Activated CD8-positive, alpha-beta memory T cell treated with anti-CD3 and anti-CD28 coated beads for 1 hour (primary cell): Measurements from ENCODE around the gene LGI1.
"Not testable (repeated sequence)": the region's sequence is repeated elsewhere in the genome, so short reads cannot be mapped to it uniquely, and the experiment has no call there.

Source experiments
- DNase-seq, 2 donors: peaks; one replicate each; pipeline ENCODE4 v3.0.0-alpha.2; 2020; ENCODE audit warnings: low read depth in 1 of 2; ENCODE audit errors: extremely low read depth in 1 of 2

Gene LGI1

GRCh38 chr10:93804200-93804599, 46.5 kb downstream of the LGI1 start:
- no peak for DNase-seq

- no peak for DNase-seq
These were observed 49.2 kb downstream of the LGI1 start for GRCh38 chr10:93806903-93807302.

DNA sequence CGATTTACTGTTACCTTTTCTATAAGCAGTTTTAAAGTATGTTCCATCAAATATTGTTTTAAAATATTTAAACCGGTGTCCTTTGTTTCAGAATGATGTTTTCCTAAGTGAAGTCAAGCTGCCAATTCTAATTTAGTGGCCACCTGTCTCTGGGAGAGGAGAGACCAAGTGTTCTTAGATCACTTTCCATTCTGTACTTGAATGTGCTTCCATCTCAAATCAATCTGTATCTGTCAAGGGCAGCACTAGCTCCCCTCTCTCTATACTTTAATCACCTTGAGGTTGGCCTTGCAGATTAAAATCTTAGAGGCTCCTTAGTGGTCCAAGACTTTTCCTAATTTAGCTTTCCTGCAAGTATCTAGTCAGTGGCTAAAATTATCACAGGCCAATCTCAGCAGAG, 49.6 kb downstream of the LGI1 start:
- DNase-seq, result no peak

DNA sequence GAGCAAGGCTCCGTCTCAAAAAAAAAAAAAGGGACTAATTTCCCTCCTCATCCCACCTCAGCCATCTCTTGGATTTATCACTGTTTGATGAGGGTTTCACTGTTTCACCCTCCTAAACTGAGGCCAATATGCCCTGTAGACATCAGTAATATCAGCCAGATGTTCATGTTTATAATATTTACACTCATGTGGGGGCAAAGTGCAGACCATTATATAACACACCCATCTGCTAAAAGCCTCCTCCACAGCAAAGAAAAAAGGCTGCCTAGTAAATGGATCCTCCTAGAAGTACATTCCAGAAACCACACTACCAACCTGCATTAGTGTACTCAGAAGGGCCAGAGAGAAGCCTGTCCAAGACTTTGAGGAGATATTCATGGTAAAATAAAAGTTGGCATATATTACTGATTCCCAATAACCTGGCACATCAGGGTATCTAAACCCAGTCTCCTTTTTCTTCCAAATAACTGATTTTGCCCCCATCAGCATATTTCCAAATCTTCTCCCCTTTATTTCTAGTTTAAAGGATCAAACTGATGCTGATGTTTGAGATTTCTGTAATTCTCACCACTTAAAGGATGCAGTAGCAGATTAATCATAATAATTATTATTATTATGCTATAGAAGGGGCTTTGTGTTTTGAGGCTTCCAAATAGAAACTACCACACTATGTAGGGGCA, 55.1 kb downstream of the LGI1 start:
- DNase-seq, result no peak

DNA sequence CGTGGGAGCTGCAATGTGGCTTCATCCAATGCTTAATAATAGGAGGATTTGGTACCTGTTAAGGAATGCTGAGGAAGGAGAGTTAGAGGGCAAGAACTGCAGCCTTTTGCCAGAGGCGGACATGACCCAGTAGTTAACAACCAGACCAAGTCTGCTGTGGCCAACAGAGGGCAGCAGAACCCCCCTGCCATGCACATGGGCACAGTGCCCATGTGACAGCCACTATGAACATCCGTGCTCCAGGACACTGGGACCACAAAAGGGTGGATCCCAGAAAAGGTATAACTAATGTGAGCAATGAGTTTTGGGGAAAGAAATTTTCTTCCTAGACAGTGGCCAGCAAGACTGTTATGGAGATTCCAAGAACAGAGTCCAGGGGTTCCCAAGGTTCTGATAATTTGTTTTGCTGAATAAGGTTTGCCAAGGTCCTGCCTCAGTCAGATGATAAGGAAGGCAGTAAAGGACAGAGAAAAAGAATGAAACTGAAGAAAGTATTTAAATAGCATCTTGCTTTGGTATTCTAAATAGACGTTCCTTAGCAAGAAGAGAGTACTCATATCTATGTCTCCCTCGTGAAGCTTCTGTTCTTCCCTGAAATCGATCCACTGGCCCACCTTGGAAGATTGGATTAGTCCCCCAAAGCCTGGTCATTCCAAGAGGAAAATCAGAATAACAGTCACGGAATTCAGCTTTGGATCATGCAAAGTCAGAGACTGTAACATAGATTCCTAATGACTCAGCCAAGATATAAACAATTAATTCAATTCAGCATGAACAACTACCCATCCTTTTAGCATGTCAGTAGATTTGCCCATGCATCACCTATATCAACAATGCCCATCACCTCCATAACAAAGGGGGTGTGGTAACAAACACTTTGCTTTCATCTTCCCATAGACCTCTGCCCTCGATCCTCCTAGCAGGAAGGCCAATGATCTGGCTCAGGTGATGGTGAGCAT, 56.0 kb downstream of the LGI1 start:
- DNase-seq, result no peak

DNA sequence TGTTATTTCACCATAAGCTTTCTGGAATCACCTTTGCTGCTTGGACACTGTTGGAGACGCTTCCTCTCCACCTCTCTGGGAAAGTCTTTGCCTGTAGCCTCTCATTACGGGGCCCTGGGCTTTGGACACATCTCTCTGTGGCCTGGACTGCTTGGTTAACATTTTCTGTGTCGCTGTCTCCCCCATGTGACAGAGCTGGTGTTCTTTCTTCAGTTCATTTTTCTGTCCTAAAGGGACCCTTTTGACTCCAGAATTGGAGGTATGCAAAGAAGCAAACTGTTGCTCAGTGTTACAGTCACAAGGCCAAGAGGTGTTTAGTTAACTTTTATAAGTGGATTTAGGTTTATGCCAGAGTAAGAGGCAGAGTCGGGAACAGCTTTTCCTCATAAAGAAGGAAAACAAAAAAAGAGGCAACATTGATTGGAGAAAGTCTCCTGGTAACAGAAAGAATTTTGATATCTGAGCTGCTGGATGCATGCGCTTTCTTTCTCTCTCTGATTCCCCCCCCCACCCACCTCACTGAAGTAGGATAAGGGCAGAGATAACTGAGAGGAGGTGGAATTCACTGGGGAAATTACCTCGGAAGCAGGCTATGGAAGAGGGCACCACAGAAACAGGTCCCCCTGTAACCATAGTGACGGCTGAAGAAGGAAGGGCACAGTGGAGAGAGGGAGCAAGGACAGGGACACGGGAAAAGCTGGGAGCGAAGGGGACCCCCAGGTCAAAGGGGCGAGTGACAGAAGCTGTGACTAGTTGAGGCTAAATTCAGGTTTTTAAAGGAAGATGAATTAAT, 57.8 kb downstream of the LGI1 start:
- no peak for DNase-seq

- DNase-seq, result no peak
These were observed 58.5 kb downstream of the LGI1 start for GRCh38 chr10:93816123-93816747.

GRCh38 chr10:93818086-93818485, 60.4 kb downstream of the LGI1 start:
- no peak for DNase-seq

- no peak for DNase-seq
These were observed 61.8 kb downstream of the LGI1 start for GRCh38 chr10:93819520-93819919.

GRCh38 chr10:93820434-93820833, 62.7 kb downstream of the LGI1 start:
- no peak for DNase-seq

DNA sequence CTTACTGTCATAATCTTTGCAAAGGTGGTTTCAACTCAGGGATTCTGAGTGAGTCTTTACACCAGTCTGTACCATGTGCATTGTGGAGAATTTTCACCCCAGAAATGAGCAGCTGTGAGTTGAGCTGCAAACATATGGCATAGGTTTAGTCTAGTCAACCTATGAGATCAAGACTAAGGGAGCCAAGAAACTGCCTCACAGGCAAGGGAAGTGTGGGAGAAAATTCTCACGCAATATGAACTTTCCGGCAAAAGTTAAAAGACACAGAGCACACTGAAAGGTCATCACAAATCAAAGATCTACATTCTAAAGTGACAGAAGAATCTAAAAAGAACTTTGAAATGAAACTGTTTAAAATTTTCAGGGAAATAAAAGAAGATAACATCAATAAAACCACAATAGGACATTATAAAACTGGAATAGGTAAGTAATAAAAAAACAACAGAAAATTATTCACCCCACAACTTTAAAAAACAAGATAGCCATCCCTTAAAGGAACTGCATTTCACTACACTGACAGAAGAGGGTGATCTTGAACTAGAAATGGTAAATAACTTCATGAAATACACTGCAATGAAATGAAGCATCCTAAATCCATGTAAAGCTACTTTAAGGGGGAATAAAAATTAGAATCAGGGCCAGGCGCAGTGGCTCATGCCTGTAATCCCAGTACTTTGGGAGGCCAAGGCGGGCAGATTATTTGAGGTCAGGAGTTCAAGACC, 63.5 kb downstream of the LGI1 start:
- no peak for DNase-seq

DNA sequence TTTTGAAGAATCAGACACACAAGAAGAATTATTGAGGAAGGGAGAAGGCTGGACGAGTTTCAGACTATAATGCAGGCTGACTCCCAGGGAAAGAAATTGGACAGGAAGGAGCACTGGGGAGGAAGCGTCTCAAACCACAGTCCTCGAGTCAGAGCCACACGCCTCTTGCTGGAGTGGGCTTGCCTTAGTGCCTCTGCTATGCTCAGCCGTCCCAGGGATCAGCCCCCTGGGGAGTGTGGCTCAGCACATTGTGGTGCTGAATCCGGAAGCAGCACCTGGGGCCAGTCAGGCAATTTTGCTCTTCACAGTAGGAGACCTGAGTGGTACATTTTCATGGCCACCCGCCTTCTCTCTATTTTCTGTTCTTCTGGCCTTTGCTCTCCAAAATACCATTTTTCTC, 68.6 kb downstream of the LGI1 start:
- DNase-seq, result no peak

- DNase-seq, result no peak
These were observed 69.5 kb downstream of the LGI1 start for GRCh38 chr10:93827056-93827804.

GRCh38 chr10:93831065-93831464, 73.3 kb downstream of the LGI1 start:
- DNase-seq, result not testable (repeated sequence)

- no peak for DNase-seq
These were observed 78.0 kb downstream of the LGI1 start for GRCh38 chr10:93835770-93836169.

DNA sequence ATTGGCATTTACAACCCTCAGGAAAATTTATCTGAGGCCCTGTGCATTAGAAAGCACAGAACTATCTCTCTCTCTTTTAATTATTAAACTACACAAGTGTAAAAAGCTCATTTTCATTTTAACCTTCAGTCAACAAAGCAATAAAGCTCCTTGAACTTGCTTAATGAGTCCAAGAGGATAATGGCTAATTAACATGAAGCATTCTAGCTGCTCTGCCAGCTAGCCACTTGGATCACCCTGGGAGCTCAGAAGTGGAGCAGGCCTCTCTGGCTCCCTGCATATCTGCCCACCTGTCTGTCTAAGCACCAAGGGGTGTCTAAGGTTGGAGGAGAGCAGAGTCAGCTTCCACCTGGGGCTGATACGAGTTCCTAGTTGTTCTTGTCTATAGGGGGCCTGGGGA, 80.1 kb downstream of the LGI1 start:
- DNase-seq, result no peak

DNA sequence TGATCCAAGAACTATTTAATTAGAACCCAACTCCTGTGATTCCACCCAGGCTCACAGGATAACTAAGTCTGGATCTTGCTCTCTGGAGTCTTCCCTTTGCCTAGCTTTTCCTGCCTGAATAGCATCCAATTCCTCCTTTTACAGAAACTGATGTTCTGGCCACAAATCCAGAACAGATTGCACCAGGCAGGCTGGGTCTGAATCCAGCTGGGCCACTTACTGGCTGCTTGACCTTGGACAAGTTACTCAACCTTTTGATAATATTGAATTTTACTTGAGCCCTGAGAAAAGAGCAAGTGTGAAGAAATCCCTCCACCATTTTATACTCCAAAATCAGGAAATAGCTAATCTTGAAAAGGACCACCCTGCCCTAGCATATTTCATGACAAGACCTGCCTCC, 80.5 kb downstream of the LGI1 start:
- DNase-seq, result no peak

GRCh38 chr10:93841961-93842360, 84.2 kb downstream of the LGI1 start:
- DNase-seq, result no peak

GRCh38 chr10:93844979-93845626, 87.4 kb downstream of the LGI1 start:
- DNase-seq, result no peak
